GM06990 (cell line): ENCODE measurements around the gene SPATC1L.

Source experiments
- DNase-seq: peaks from one replicate; pipeline ENCODE4 v3.0.0-alpha.2; 2011; ENCODE audit not compliant: insufficient read length; ENCODE audit errors: extremely low read depth
- H3K27me3 ChIP-seq: replicated peaks from 2 replicates; pipeline ENCODE4 v1.6.0; 2011; ENCODE audit warnings: low read length; ENCODE audit not compliant: control insufficient read depth, insufficient read depth
- H3K36me3 ChIP-seq: 2 replicates; pipeline ENCODE4 v1.5.1; 2011; ENCODE audit warnings: low read length; ENCODE audit not compliant: control insufficient read depth, insufficient read depth
- H3K4me3 ChIP-seq: replicated peaks from 2 replicates; pipeline ENCODE4 v1.5.1; 2011; ENCODE audit warnings: low read depth, mild to moderate bottlenecking, control low read depth, low read length
- TF ChIP-seq, protein P1 (sequence below): IDR thresholded peaks from 2 replicates; pipeline ENCODE4 v1.5.1; 2011; ENCODE audit warnings: low read length, control low read depth, mild to moderate bottlenecking, inconsistent platforms; ENCODE audit not compliant: insufficient read depth, poor library complexity, severe bottlenecking

The SPATC1L gene

GRCh38 chr21:46194374-46195334 is 10.4 kb upstream of the SPATC1L start:
- no peak for DNase-seq
- H3K27me3 ChIP-seq, result no peaks in the 10 kb centered on the region
- TF ChIP-seq, protein P1, sequence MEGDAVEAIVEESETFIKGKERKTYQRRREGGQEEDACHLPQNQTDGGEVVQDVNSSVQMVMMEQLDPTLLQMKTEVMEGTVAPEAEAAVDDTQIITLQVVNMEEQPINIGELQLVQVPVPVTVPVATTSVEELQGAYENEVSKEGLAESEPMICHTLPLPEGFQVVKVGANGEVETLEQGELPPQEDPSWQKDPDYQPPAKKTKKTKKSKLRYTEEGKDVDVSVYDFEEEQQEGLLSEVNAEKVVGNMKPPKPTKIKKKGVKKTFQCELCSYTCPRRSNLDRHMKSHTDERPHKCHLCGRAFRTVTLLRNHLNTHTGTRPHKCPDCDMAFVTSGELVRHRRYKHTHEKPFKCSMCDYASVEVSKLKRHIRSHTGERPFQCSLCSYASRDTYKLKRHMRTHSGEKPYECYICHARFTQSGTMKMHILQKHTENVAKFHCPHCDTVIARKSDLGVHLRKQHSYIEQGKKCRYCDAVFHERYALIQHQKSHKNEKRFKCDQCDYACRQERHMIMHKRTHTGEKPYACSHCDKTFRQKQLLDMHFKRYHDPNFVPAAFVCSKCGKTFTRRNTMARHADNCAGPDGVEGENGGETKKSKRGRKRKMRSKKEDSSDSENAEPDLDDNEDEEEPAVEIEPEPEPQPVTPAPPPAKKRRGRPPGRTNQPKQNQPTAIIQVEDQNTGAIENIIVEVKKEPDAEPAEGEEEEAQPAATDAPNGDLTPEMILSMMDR, result no peak
- H3K36me3 ChIP-seq, result peaks cover 21% of the 10 kb centered on the region
- no peak overlapping the region for H3K4me3 ChIP-seq

- no peak overlapping the region for H3K4me3 ChIP-seq
- peaks cover 19% of the 10 kb centered on the region for H3K36me3 ChIP-seq
- no peak for DNase-seq
- TF ChIP-seq, protein P1, result no peak
- no peaks in the 10 kb centered on the region for H3K27me3 ChIP-seq
These were observed 9.6 kb upstream of the SPATC1L start for GRCh38 chr21:46193829-46194373.

- no peak for DNase-seq
- Histone ChIP-seq H3K27me3 (no peaks in the 10 kb centered on the region), H3K4me3 (no peak overlapping the region), H3K36me3 (peaks cover 19% of the 10 kb centered on the region)
- TF ChIP-seq, protein P1, result no peak
These were observed 7.7 kb upstream of the SPATC1L start for GRCh38 chr21:46191686-46192575.

GRCh38 chr21:46191257-46191685 is 7.0 kb upstream of the SPATC1L start:
- DNase-seq, result no peak
- TF ChIP-seq, protein P1, result no peak
- peaks cover 17% of the 10 kb centered on the region for H3K36me3 ChIP-seq
- H3K27me3 ChIP-seq, result no peaks in the 10 kb centered on the region
- no peak overlapping the region for H3K4me3 ChIP-seq

DNA sequence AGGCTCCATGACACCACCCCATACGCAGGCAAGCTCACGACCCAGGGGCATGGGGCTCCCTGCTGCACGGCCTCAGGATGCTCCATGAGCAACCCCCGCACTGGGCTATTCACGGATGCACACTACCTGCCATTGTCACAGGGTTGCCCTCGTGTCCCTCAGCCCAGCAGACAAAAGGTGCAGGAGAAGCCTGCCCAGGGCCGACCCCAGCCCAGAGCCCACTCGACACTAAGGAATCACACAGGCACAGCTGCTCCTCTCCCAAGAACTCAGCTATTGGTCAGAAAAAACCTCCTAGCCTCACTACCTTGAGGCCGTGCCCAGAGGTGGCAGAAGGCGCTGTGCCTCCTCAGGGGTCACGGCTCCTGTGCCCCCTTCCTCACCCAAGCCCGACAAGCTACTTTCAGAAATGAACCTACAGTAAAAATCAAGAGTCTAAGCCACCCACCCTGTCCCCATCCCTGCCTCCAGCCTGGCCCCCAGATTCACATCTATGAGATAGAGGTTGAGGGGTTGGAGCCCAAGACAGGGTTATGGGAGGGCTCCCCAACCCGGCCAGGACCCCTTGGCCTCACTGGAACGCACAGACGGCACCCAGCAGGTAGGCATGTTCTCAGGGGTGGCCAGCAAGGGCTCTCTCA is 6.4 kb upstream of the SPATC1L start:
- peaks cover 14% of the 10 kb centered on the region for H3K36me3 ChIP-seq
- H3K4me3 ChIP-seq, result no peak overlapping the region
- TF ChIP-seq, protein P1, result no peak
- H3K27me3 ChIP-seq, result no peaks in the 10 kb centered on the region
- no peak for DNase-seq
